ENCODE data around the gene GLIPR1.
"Not testable (repeated sequence)": the region's sequence is repeated elsewhere in the genome, so short reads cannot be mapped to it uniquely, and the experiment has no call there.

The GLIPR1 gene

GRCh38 chr12:75476071-75476470 lies 4.5 kb upstream of the GLIPR1 start:
- DNase-seq = no peak

- DNase-seq = no peak
These were observed 3.4 kb upstream of the GLIPR1 start for GRCh38 chr12:75477137-75477536.

GRCh38 chr12:75478116-75478794 lies 2.3 kb upstream of the GLIPR1 start:
- no peak for DNase-seq

GRCh38 chr12:75479963-75480461 lies 543 bp upstream of the GLIPR1 start:
- no peak for DNase-seq

- no peak for DNase-seq
These were observed 604 bp downstream of the GLIPR1 start for GRCh38 chr12:75481013-75481705.

- no peak for DNase-seq
These were observed 1.2 kb downstream of the GLIPR1 start for GRCh38 chr12:75481774-75482173.

- DNase-seq = no peak
These were observed 2.1 kb downstream of the GLIPR1 start for GRCh38 chr12:75482646-75483045.

- no peak for DNase-seq
These were observed 2.9 kb downstream of the GLIPR1 start for GRCh38 chr12:75483431-75483830.

- not testable (repeated sequence) for DNase-seq
These were observed 3.9 kb downstream of the GLIPR1 start for GRCh38 chr12:75484450-75484849.

GRCh38 chr12:75487308-75487707 lies 6.8 kb downstream of the GLIPR1 start:
- DNase-seq = no peak

GRCh38 chr12:75488553-75488952 lies 8.0 kb downstream of the GLIPR1 start:
- DNase-seq = no peak

GRCh38 chr12:75489187-75489586 lies 8.6 kb downstream of the GLIPR1 start:
- no peak for DNase-seq

- no peak for DNase-seq
These were observed 9.2 kb downstream of the GLIPR1 start for GRCh38 chr12:75489613-75490210.

GRCh38 chr12:75491169-75491568 lies 10.6 kb downstream of the GLIPR1 start:
- no peak for DNase-seq

- DNase-seq = no peak
These were observed 22.9 kb downstream of the GLIPR1 start for GRCh38 chr12:75503459-75503858.

- DNase-seq = no peak
These were observed 23.3 kb downstream of the GLIPR1 start for GRCh38 chr12:75503866-75504265.

GRCh38 chr12:75505706-75506312 lies 25.3 kb downstream of the GLIPR1 start:
- DNase-seq = no peak

GRCh38 chr12:75507086-75507485 lies 26.5 kb downstream of the GLIPR1 start:
- no peak for DNase-seq

GRCh38 chr12:75508159-75508558 lies 27.6 kb downstream of the GLIPR1 start:
- DNase-seq = no peak

GRCh38 chr12:75509621-75510020 lies 29.1 kb downstream of the GLIPR1 start:
- DNase-seq = no peak

- DNase-seq = peak; percentile 98
These were observed 30.8 kb downstream of the GLIPR1 start, which contains the start of gene KRR1 for GRCh38 chr12:75511116-75512048. Gene KRR1, minus strand, starts transcription at chr12:75511609. Its CDS starts 12 bp downstream, at chr12:75511597.

- DNase-seq = not testable (repeated sequence)
These were observed 40.7 kb downstream of the GLIPR1 start for GRCh38 chr12:75521224-75521623.
